GM12864 (cell line): ENCODE results near the gene GNA12.

Experiments
- DNase-seq: peaks from one replicate; pipeline ENCODE4 v3.0.0-alpha.2; 2011; ENCODE audit warnings: low read depth
- H3K4me3 ChIP-seq: 2 replicates; pipeline ENCODE4 v1.5.1; 2011; ENCODE audit warnings: mild to moderate bottlenecking, low read depth, low read length, control low read depth
- CTCF ChIP-seq: IDR thresholded peaks from 2 replicates; pipeline ENCODE4 v1.5.1; 2011; ENCODE audit warnings: low read depth, mild to moderate bottlenecking, moderate library complexity, low read length, control low read depth, inconsistent platforms; ENCODE audit errors: missing control alignments

GNA12 gene

GRCh38 chr7:2804227-2804763 lies 39.8 kb downstream of the GNA12 start:
- DNase-seq, result no peak
- no peak overlapping the region for H3K4me3 ChIP-seq
- no peak for TF ChIP-seq CTCF

- no peak for DNase-seq
- no peak overlapping the region for H3K4me3 ChIP-seq
- TF ChIP-seq CTCF, result no peak
Measured at GRCh38 chr7:2803755-2804154, 40.4 kb downstream of the GNA12 start.

GRCh38 chr7:2803342-2803692 lies 40.8 kb downstream of the GNA12 start:
- no peak for DNase-seq
- no peak overlapping the region for H3K4me3 ChIP-seq
- TF ChIP-seq CTCF, result no peak

- TF ChIP-seq CTCF, result no peak
- no peak overlapping the region for H3K4me3 ChIP-seq
- DNase-seq, result no peak
Measured at GRCh38 chr7:2802504-2803341, 41.4 kb downstream of the GNA12 start.

- no peak overlapping the region for H3K4me3 ChIP-seq
- TF ChIP-seq CTCF, result no peak
- no peak for DNase-seq
Measured at GRCh38 chr7:2802101-2802500, 42.0 kb downstream of the GNA12 start.

GRCh38 chr7:2800931-2801688 lies 43.0 kb downstream of the GNA12 start:
- TF ChIP-seq CTCF, result no peak
- no peak for DNase-seq
- no peak overlapping the region for H3K4me3 ChIP-seq
